ENCODE results near the gene NFS1. TPM values are rescaled to one million over a fixed set of nuclear protein-coding genes. Genes with fewer than 3 reads are reported as not detected.

The NFS1 gene
- total and polyA plus RNA-seq, 4 donors = 30.1 to 55.2 (median 46.1) TPM

- TF ChIP-seq JUND (IDR thresholded peaks at IDR 0.05) (no peak), REST (IDR thresholded peaks at IDR 0.05) (no peak), NR2F2 (IDR thresholded peaks at IDR 0.05) (no peak), GABPA (IDR thresholded peaks at IDR 0.05 in 1 of 2, conservative IDR thresholded peaks at IDR 0.05 in 1 of 2) (no peak), TAF1 (conservative IDR thresholded peaks at IDR 0.05) (no peak), MAX (IDR thresholded peaks at IDR 0.05) (no peak), RAD21 (IDR thresholded peaks at IDR 0.05) (peak in 1 of 2 donors; percentile 8), YY1 (IDR thresholded peaks at IDR 0.05) (peak; percentile 37), CTCF (IDR thresholded peaks at IDR 0.05; ENCODE audit: low read depth, low read length, missing input control) (peak; percentile 11), RXRA (IDR thresholded peaks at IDR 0.05) (peak; percentile 11 to 24)
- H3K27ac ChIP-seq (ENCODE audit: low read depth in 1 of 2, low read length in 2 of 2) = no peak overlapping the region
- H3K4me1 ChIP-seq (ENCODE audit: control insufficient read depth in 4 of 4, insufficient read depth in 4 of 4, low read length in 3 of 4) = peaks cover 15 to 37% (median 25%) of the 10 kb centered on the region in 4 donors
- H3K9ac ChIP-seq (ENCODE audit: low read depth in 1 of 2, low read length in 2 of 2) = peak overlapping the region in 1 of 2 donors; percentile 21
- H3K36me3 ChIP-seq (ENCODE audit: control insufficient read depth in 4 of 4, insufficient read depth in 3 of 4, low read depth in 1 of 4, low read length in 3 of 4) = peaks cover 0 to 2% (median 0%) of the 10 kb centered on the region in 4 donors
- DNase-seq (ENCODE audit: low spot score) = peak; percentile 74
- 8% methylated on average over 49 of the region's 49 CpGs for whole genome bisulfite sequencing
- no peaks in the 10 kb centered on the region for H3K9me3 ChIP-seq (ENCODE audit: control insufficient read depth in 4 of 4, low read length in 3 of 4)
- H3K4me3 ChIP-seq (ENCODE audit: low read depth in 1 of 3, low read length in 3 of 3) = peak overlapping the region in 2 of 3 donors; percentile 37 to 42
- H3K27me3 ChIP-seq (ENCODE audit: control insufficient read depth in 4 of 4, insufficient read depth in 4 of 4, low read length in 3 of 4) = no peaks in the 10 kb centered on the region
Measured at GRCh38 chr20:35619196-35620095, 79.7 kb downstream of the NFS1 start.

- no peaks in the 10 kb centered on the region for H3K9me3 ChIP-seq (ENCODE audit: control insufficient read depth in 4 of 4, low read length in 3 of 4)
- H3K4me3 ChIP-seq (ENCODE audit: low read depth in 1 of 3, low read length in 3 of 3) = peak overlapping the region in 1 of 3 donors; percentile 37
- no peak for DNase-seq (ENCODE audit: low spot score)
- TF ChIP-seq TAF1 (conservative IDR thresholded peaks at IDR 0.05) (no peak), CTCF (IDR thresholded peaks at IDR 0.05; ENCODE audit: low read depth, low read length, missing input control) (no peak), NR2F2 (IDR thresholded peaks at IDR 0.05) (no peak), RXRA (IDR thresholded peaks at IDR 0.05) (no peak), HNF4A (conservative IDR thresholded peaks at IDR 0.05) (no peak), REST (IDR thresholded peaks at IDR 0.05) (no peak), GABPA (IDR thresholded peaks at IDR 0.05 in 1 of 2, conservative IDR thresholded peaks at IDR 0.05 in 1 of 2) (no peak), MAX (IDR thresholded peaks at IDR 0.05) (no peak)
- no peak overlapping the region for H3K9ac ChIP-seq (ENCODE audit: low read depth in 1 of 2, low read length in 2 of 2)
- 10% methylated on average over 35 of the region's 35 CpGs for WGBS
- peaks cover 15 to 37% (median 25%) of the 10 kb centered on the region in 4 donors for H3K4me1 ChIP-seq (ENCODE audit: control insufficient read depth in 4 of 4, insufficient read depth in 4 of 4, low read length in 3 of 4)
- H3K27ac ChIP-seq (ENCODE audit: low read depth in 1 of 2, low read length in 2 of 2) = no peak overlapping the region
- peaks cover 0 to 2% (median 0%) of the 10 kb centered on the region in 4 donors for H3K36me3 ChIP-seq (ENCODE audit: control insufficient read depth in 4 of 4, insufficient read depth in 3 of 4, low read depth in 1 of 4, low read length in 3 of 4)
- no peaks in the 10 kb centered on the region for H3K27me3 ChIP-seq (ENCODE audit: control insufficient read depth in 4 of 4, insufficient read depth in 4 of 4, low read length in 3 of 4)
Measured at GRCh38 chr20:35618263-35619131, 80.7 kb downstream of the NFS1 start.

All from liver (tissue), 9 donors.